Keratinocyte (primary cell): ENCODE results near the gene PCA3. TPM values are rescaled to one million over a fixed set of nuclear protein-coding genes. Genes with fewer than 3 reads are reported as not detected.
"Not testable (repeated sequence)": the region's sequence is repeated elsewhere in the genome, so short reads cannot be mapped to it uniquely, and the experiment has no call there.

Source experiments
- DNase-seq: peaks from one replicate; pipeline ENCODE4 v3.0.0-alpha.2; 2011; ENCODE audit warnings: low read depth, missing footprints, low spot score
- FAIRE-seq: peaks from 2 replicates; lab custom pipeline; 2011; peaks lifted over from hg19 to GRCh38; lab: Jason Lieb, UNC
- H2AFZ ChIP-seq: 2 replicates; pipeline ENCODE4 v1.6.0; 2012; ENCODE audit warnings: low read length, control low read depth, inconsistent platforms; ENCODE audit not compliant: control insufficient read depth
- H3K27ac ChIP-seq: 2 replicates; pipeline ENCODE4 v1.5.1; 2011; ENCODE audit warnings: low read length; ENCODE audit not compliant: control insufficient read depth, insufficient read depth
- H3K27me3 ChIP-seq: 3 replicates; pipeline ENCODE4 v1.6.0; 2011; ENCODE audit warnings: low read length; ENCODE audit not compliant: control insufficient read depth, insufficient read depth; ENCODE audit errors: extremely low read depth
- H3K36me3 ChIP-seq, 2 experiments: 2 replicates in 1 of 2; 3 replicates in 1 of 2; pipeline ENCODE4 v1.5.1; 2011; ENCODE audit warnings: low read length in 2 of 2, mild to moderate bottlenecking in 1 of 2; ENCODE audit not compliant: control insufficient read depth in 2 of 2, insufficient read depth in 2 of 2; ENCODE audit errors: extremely low read depth in 1 of 2
- H3K4me1 ChIP-seq: 3 replicates; pipeline ENCODE4 v1.5.1; 2011; ENCODE audit warnings: low read length; ENCODE audit not compliant: control insufficient read depth, insufficient read depth; ENCODE audit errors: extremely low read depth
- H3K4me2 ChIP-seq: 3 replicates; pipeline ENCODE4 v1.6.0; 2011; ENCODE audit warnings: low read depth, low read length; ENCODE audit not compliant: control insufficient read depth, insufficient read depth; ENCODE audit errors: extremely low read depth
- H3K4me3 ChIP-seq, 3 experiments: fragments of 200-600 bp in 1 of 3; sonication (generic) in 1 of 3; 2 replicates in 2 of 3; 3 replicates in 1 of 3; pipeline ENCODE4 v1.5.1; 2011 to 2016; ENCODE audit warnings: low read length in 3 of 3, mild to moderate bottlenecking in 3 of 3, control low read depth in 2 of 3, inconsistent platforms in 1 of 3, low read depth in 1 of 3, mixed read lengths in 1 of 3, mixed run types in 1 of 3, moderate library complexity in 1 of 3; ENCODE audit not compliant: control insufficient read depth in 2 of 3, insufficient read depth in 2 of 3; ENCODE audit errors: extremely low read depth in 1 of 3
- H3K79me2 ChIP-seq: 2 replicates; pipeline ENCODE4 v1.6.0; 2012; ENCODE audit warnings: low read length; ENCODE audit not compliant: control insufficient read depth, insufficient read depth
- H3K9ac ChIP-seq: 3 replicates; pipeline ENCODE4 v1.6.0; 2011; ENCODE audit warnings: low read length; ENCODE audit not compliant: control insufficient read depth, insufficient read depth; ENCODE audit errors: extremely low read depth
- H3K9me1 ChIP-seq: 3 replicates; pipeline ENCODE4 v1.6.0; 2011; ENCODE audit warnings: low read length; ENCODE audit not compliant: control insufficient read depth, insufficient read depth; ENCODE audit errors: extremely low read depth
- H3K9me3 ChIP-seq: 2 replicates; pipeline ENCODE4 v1.5.1; 2012; ENCODE audit warnings: low read depth, low read length; ENCODE audit not compliant: control insufficient read depth
- H4K20me1 ChIP-seq: 3 replicates; pipeline ENCODE4 v1.6.0; 2011; ENCODE audit warnings: low read length; ENCODE audit not compliant: control insufficient read depth, insufficient read depth; ENCODE audit errors: extremely low read depth
- EZH2 ChIP-seq: IDR thresholded peaks from one replicate; pipeline ENCODE4 v1.6.1; 2012; ENCODE audit warnings: inconsistent platforms, mild to moderate bottlenecking, low read length, moderate library complexity
- dilution Hi-C: fragments of 300-500 bp; cut with MboI; formaldehyde crosslinking; loops from one replicate; pipeline ENCODE4 v1.7.0; 2020; ENCODE audit warnings: low sequenced_read_pairs; ENCODE audit not compliant: extremely low pct_ligation_motif_present
- polyA plus RNA-seq, 5 experiments: library from polyadenylated mRNA; depleted of rRNA in 3 of 5; stranded (reverse) in 3 of 5; stranded (forward) in 1 of 5; unstranded in 1 of 5; fragments of >200 nt; gene quantifications; 1 replicate in 1 of 5; 2 replicates in 3 of 5; 3 replicates in 1 of 5; pipeline versions ENCODE4 v1.2.1 to v1.2.3, GENCODE V29; 2011 to 2012; ENCODE audit warnings: missing spikeins in 2 of 5, low read depth in 1 of 5, low replicate concordance in 1 of 5
- TF ChIP-seq, protein P1 (sequence below), 3 experiments: IDR thresholded peaks in 1 of 3; conservative IDR thresholded peaks in 1 of 3; optimal IDR thresholded peaks in 1 of 3; 2 replicates in 2 of 3; 3 replicates in 1 of 3; pipeline versions ENCODE3 to v1.5.1; 2011; ENCODE audit warnings: low read length in 3 of 3, mild to moderate bottlenecking in 3 of 3, moderate library complexity in 2 of 3, control low read depth in 1 of 3, inconsistent platforms in 1 of 3; ENCODE audit not compliant: insufficient read depth in 2 of 3; ENCODE audit errors: extremely low read depth in 1 of 3

Gene PCA3
- polyA plus RNA-seq, 1 donor (not counting 4 experiments of a cell fraction or from before 2014, with no cell fraction given) = not detected

DNA sequence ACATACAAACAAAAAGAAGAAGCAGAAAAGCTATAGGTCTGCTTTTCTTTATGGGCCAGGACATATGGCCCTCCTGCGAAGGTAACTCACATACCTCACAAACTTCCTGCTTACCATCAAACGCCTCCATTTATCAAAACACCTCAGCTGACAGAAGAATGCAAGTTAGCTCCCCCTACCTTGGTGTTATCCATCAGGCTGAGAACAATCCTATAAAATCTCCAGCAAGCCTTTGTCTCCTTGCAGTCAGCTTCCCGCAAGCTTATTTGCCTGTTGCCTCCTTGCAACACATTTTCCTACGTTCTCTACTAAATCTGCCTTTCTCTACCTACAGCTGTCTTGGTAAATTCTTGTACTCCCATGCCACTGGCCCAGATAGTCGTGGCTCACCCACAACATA, 22.7 kb upstream of the PCA3 start:
- DNase-seq (no peak), FAIRE-seq (no peak)
- Histone ChIP-seq H3K4me3 (no peak overlapping the region), H2AFZ (no peak overlapping the region), H3K36me3 (no peaks in the 10 kb centered on the region), H3K27ac (no peak overlapping the region), H3K9me1 (no peaks in the 10 kb centered on the region), H3K9me3 (no peaks in the 10 kb centered on the region), H3K4me2 (no peak overlapping the region), H4K20me1 (no peaks in the 10 kb centered on the region), H3K9ac (no peak overlapping the region), H3K4me1 (no peaks in the 10 kb centered on the region), H3K79me2 (no peaks in the 10 kb centered on the region), H3K27me3 (no peaks in the 10 kb centered on the region)
- dilution Hi-C loops = no loop called here
- TF ChIP-seq, protein P1, sequence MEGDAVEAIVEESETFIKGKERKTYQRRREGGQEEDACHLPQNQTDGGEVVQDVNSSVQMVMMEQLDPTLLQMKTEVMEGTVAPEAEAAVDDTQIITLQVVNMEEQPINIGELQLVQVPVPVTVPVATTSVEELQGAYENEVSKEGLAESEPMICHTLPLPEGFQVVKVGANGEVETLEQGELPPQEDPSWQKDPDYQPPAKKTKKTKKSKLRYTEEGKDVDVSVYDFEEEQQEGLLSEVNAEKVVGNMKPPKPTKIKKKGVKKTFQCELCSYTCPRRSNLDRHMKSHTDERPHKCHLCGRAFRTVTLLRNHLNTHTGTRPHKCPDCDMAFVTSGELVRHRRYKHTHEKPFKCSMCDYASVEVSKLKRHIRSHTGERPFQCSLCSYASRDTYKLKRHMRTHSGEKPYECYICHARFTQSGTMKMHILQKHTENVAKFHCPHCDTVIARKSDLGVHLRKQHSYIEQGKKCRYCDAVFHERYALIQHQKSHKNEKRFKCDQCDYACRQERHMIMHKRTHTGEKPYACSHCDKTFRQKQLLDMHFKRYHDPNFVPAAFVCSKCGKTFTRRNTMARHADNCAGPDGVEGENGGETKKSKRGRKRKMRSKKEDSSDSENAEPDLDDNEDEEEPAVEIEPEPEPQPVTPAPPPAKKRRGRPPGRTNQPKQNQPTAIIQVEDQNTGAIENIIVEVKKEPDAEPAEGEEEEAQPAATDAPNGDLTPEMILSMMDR (optimal IDR thresholded peaks at IDR 0.05 in 1 of 3, IDR thresholded peaks at IDR 0.05 in 1 of 3, conservative IDR thresholded peaks at IDR 0.05 in 1 of 3; ENCODE audit: extremely low read depth in 1 of 3, insufficient read depth in 2 of 3, low read length in 3 of 3) = no peak
- TF ChIP-seq EZH2 = no peak

DNA sequence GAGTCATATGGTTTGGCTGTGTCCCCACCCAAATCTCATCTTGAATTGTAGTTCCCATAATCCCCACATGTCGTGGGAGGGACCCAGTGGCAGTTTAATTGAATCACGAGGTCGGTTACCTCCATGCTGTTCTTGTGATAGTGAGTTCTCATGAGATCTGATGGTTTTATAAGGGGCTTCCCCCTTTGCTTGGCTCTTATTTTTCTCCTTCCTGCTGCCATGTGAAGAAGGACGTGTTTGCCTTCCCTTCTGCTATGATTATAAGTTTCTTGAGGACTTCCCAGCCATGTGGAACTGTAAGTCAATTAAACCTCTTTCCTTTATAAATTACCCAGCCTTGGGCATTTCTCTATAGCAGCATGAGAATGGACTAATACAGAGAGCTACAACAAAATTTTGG, 21.3 kb upstream of the PCA3 start:
- H4K20me1 ChIP-seq, H3K4me2 ChIP-seq, H2AFZ ChIP-seq, H3K9me3 ChIP-seq, FAIRE-seq, dilution Hi-C loops, H3K9me1 ChIP-seq, H3K27ac ChIP-seq, H3K36me3 ChIP-seq, H3K4me1 ChIP-seq, H3K27me3 ChIP-seq, DNase-seq, H3K79me2 ChIP-seq, H3K9ac ChIP-seq, H3K4me3 ChIP-seq: not testable (repeated sequence)

DNA sequence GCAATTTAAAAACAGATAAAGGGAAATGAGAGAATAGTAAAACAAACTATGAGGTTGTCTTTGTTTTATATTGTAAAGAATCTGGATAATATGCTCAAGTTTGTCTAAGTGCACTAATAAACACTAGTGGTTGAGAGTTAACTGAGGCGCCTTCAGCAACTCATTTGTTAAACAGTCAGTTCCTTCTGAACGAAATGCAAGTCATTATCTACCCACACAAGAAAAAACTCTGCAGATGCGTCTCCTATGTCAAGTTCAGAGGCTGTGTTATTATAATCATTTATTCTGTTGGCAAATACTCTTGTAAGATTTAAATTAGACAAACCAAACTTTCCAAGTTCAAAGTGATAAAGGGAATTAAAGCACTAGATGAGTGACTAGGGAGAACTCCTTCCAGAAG, 20.3 kb upstream of the PCA3 start:
- no peaks in the 10 kb centered on the region for H3K9me1 ChIP-seq
- H2AFZ ChIP-seq = no peak overlapping the region
- FAIRE-seq (no peak), DNase-seq (no peak)
- no peak overlapping the region for H3K9ac ChIP-seq
- H3K79me2 ChIP-seq = no peaks in the 10 kb centered on the region
- dilution Hi-C loops = no loop called here
- H3K4me1 ChIP-seq = no peaks in the 10 kb centered on the region
- H3K4me2 ChIP-seq = no peak overlapping the region
- no peaks in the 10 kb centered on the region for H3K36me3 ChIP-seq
- H3K27ac ChIP-seq = no peak overlapping the region
- H4K20me1 ChIP-seq = no peaks in the 10 kb centered on the region
- H3K27me3 ChIP-seq = no peaks in the 10 kb centered on the region
- no peak for TF ChIP-seq EZH2
- TF ChIP-seq, protein P1 (optimal IDR thresholded peaks at IDR 0.05 in 1 of 3, IDR thresholded peaks at IDR 0.05 in 1 of 3, conservative IDR thresholded peaks at IDR 0.05 in 1 of 3; ENCODE audit: extremely low read depth in 1 of 3, insufficient read depth in 2 of 3, low read length in 3 of 3) = no peak
- no peaks in the 10 kb centered on the region for H3K9me3 ChIP-seq
- H3K4me3 ChIP-seq = no peak overlapping the region
